Thyroid gland (tissue), 4 donors: ENCODE results near the gene KRT78. TPM values are rescaled to one million over a fixed set of nuclear protein-coding genes. Genes with fewer than 3 reads are reported as not detected.
"Not testable (repeated sequence)": the region's sequence is repeated elsewhere in the genome, so short reads cannot be mapped to it uniquely, and the experiment has no call there.

Experiments
- DNase-seq, 2 donors: peaks; one replicate each; pipeline ENCODE4 v3.0.0-alpha.2; 2019
- H3K27ac ChIP-seq, 3 donors: fragments of 200-600 bp; sonication (generic); 1 replicate in 2 of 3; 2 replicates in 1 of 3; pipeline ENCODE4 v1.5.1; 2016 to 2019; ENCODE audit warnings: mild to moderate bottlenecking in 1 of 3, moderate library complexity in 1 of 3
- H3K27me3 ChIP-seq: fragments of 200-600 bp; sonication (generic); one replicate; pipeline ENCODE4 v1.5.1; 2019
- H3K36me3 ChIP-seq, 2 donors: fragments of 200-600 bp; sonication (generic); one replicate each; pipeline ENCODE4 v1.5.1; 2016 to 2019
- H3K4me1 ChIP-seq, 2 donors: fragments of 200-600 bp; sonication (generic); one replicate each; pipeline ENCODE4 v1.5.1; 2017 to 2019
- H3K4me3 ChIP-seq, 3 donors: fragments of 200-600 bp; sonication (generic); replicated peaks in 1 of 3; 1 replicate in 2 of 3; 2 replicates in 1 of 3; pipeline ENCODE4 v1.5.1; 2016; ENCODE audit warnings: mild to moderate bottlenecking in 1 of 3
- H3K9me3 ChIP-seq: fragments of 200-600 bp; sonication (generic); one replicate; pipeline ENCODE4 v1.5.1; 2017
- CTCF ChIP-seq, 6 experiments: fragments of 200-600 bp in 3 of 6; fragments of 450-650 bp in 3 of 6; sonication (generic) in 3 of 6; IDR thresholded peaks; one replicate each; pipeline ENCODE4 v1.5.1; 2016 to 2019; ENCODE audit warnings: antibody characterized with exemption in 6 of 6, mild to moderate bottlenecking in 2 of 6, inconsistent platforms in 1 of 6, moderate library complexity in 1 of 6
- POLR2A ChIP-seq, 2 donors: fragments of 450-650 bp; IDR thresholded peaks; one replicate each; pipeline ENCODE4 v1.6.1; 2017; ENCODE audit warnings: antibody characterized with exemption in 2 of 2, mild to moderate bottlenecking in 2 of 2, moderate library complexity in 1 of 2
- WGBS, 2 donors: methylation state at CpG; one replicate each; pipeline ENCODE4 v1.1.5; 2017; 5-methylcytosine and 5-hydroxymethylcytosine counted together
- intact Hi-C: fragments of 100-400 bp; cut with DNase I; formaldehyde crosslinking; loops from one replicate; pipeline ENCODE4 v1.15.1; 2023
- total RNA-seq, 4 donors: library from RNA; depleted of rRNA; stranded (reverse); fragments of >200 nt; gene quantifications; one replicate each; pipeline ENCODE4 v1.2.3, GENCODE V29; 2016

The KRT78 gene
- total RNA-seq, 4 donors from 2014 or later, result 0.40 TPM; not detected in 3

DNA sequence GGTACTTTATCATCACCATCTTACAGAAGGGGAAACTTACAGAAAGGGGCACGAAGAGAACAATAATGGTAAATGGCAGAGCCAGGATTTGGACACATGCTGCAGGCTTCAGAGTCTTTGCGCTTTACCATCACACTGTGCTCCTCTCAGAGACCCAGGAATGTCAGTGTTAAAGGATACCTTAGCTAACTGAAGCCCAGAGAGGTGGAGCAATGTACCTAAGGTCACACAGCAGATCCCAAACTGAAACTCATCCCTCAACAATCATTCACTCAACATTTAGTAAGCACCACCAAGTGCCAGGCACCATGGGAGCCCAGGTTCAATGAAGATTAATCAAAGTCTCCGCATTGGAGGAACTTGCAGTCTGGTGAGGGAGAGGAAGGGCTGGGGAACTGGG lies 8.0 kb upstream of the KRT78 start:
- 88 to 92% methylated on average over 3 of the region's 3 CpGs for WGBS, 2 donors
- intact Hi-C loops, result no loop called here
- Histone ChIP-seq H3K27me3 (no peaks in the 10 kb centered on the region), H3K36me3 (no peaks in the 10 kb centered on the region), H3K4me1 (no peaks in the 10 kb centered on the region), H3K9me3 (no peaks in the 10 kb centered on the region), H3K27ac (no peak overlapping the region), H3K4me3 (no peak overlapping the region)
- no peak for DNase-seq
- TF ChIP-seq CTCF (IDR thresholded peaks at IDR 0.05) (no peak), POLR2A (IDR thresholded peaks at IDR 0.05) (no peak)

- H3K9me3 ChIP-seq, DNase-seq, H3K4me3 ChIP-seq, H3K36me3 ChIP-seq, H3K4me1 ChIP-seq, intact Hi-C loops, H3K27me3 ChIP-seq, H3K27ac ChIP-seq: not testable (repeated sequence)
- 95 to 97% methylated on average over 2 of the region's 2 CpGs for WGBS, 2 donors
Measured at GRCh38 chr12:52856077-52856476, 7.3 kb upstream of the KRT78 start.

DNA sequence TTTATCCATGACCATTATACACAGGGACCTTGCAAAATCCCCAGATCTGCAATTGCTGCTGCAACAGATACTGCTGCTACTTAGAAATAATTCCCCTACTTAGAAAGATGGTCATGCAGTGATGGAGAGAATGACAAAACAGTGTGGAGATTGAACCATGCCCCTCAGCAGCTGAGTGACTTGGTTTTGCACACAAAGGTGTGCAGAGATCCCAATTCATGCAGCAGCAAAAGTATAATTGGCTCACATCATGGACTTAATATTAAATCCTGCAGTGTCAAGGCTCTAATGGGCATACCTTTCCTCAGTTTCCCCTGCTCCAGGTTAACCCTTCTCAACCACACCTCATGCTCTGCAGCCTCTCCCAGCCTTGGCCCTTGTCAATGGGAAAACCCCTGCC lies 3.0 kb upstream of the KRT78 start:
- no peak for TF ChIP-seq POLR2A (IDR thresholded peaks at IDR 0.05)
- no peak for TF ChIP-seq CTCF (IDR thresholded peaks at IDR 0.05)
- no peak for DNase-seq
- intact Hi-C loops, result no loop called here
- Histone ChIP-seq H3K9me3 (no peaks in the 10 kb centered on the region), H3K27me3 (no peaks in the 10 kb centered on the region), H3K27ac (no peak overlapping the region), H3K36me3 (no peaks in the 10 kb centered on the region), H3K4me1 (peaks cover 13 to 25% of the 10 kb centered on the region in 2 donors), H3K4me3 (no peak overlapping the region)

- peaks cover 13 to 25% of the 10 kb centered on the region in 2 donors for H3K4me1 ChIP-seq
- TF ChIP-seq CTCF (IDR thresholded peaks at IDR 0.05) (no peak), POLR2A (IDR thresholded peaks at IDR 0.05) (no peak)
- no peak overlapping the region for H3K4me3 ChIP-seq
- H3K36me3 ChIP-seq, result no peaks in the 10 kb centered on the region
- H3K27ac ChIP-seq, result no peak overlapping the region
- H3K9me3 ChIP-seq, result no peaks in the 10 kb centered on the region
- DNase-seq, result no peak
- WGBS, 2 donors, result 82 to 85% methylated on average over 5 of the region's 5 CpGs
- H3K27me3 ChIP-seq, result no peaks in the 10 kb centered on the region
- intact Hi-C loops, result no loop called here
Measured at GRCh38 chr12:52850681-52851080, 1.9 kb upstream of the KRT78 start.

GRCh38 chr12:52849511-52849910 lies 717 bp upstream of the KRT78 start:
- peaks cover 13 to 25% of the 10 kb centered on the region in 2 donors for H3K4me1 ChIP-seq
- no peak for TF ChIP-seq POLR2A (IDR thresholded peaks at IDR 0.05)
- TF ChIP-seq CTCF (IDR thresholded peaks at IDR 0.05), result no peak
- WGBS, 2 donors, result 83% methylated on average over 6 of the region's 6 CpGs
- no peaks in the 10 kb centered on the region for H3K36me3 ChIP-seq
- intact Hi-C loops, result loop anchor here (10.0 kb wide), 1 partner anchor 75 kb away; the partner anchor contains the start of gene KRT76
- H3K9me3 ChIP-seq, result no peaks in the 10 kb centered on the region
- H3K4me3 ChIP-seq, result no peak overlapping the region
- no peaks in the 10 kb centered on the region for H3K27me3 ChIP-seq
- H3K27ac ChIP-seq, result no peak overlapping the region
- no peak for DNase-seq
